Left ventricle myocardium inferior (tissue), 1 donor: ENCODE data around the gene SLC25A51. TPM values are rescaled to one million over a fixed set of nuclear protein-coding genes. Genes with fewer than 3 reads are reported as not detected.

Source experiments
- DNase-seq: peaks from one replicate; pipeline ENCODE4 v3.0.0-alpha.2; 2020
- H3K27ac ChIP-seq: fragments of 200-600 bp; replicated peaks from 2 replicates; pipeline ENCODE4 v1.8.0; 2021
- H3K27me3 ChIP-seq: fragments of 200-600 bp; 2 replicates; pipeline ENCODE4 v1.8.0; 2021; ENCODE audit warnings: low read depth
- H3K36me3 ChIP-seq: fragments of 200-600 bp; 2 replicates; pipeline ENCODE4 v1.8.0; 2021
- H3K4me1 ChIP-seq: fragments of 200-600 bp; 2 replicates; pipeline ENCODE4 v1.8.0; 2021
- H3K4me3 ChIP-seq: fragments of 200-600 bp; 2 replicates; pipeline ENCODE4 v1.8.0; 2021; ENCODE audit warnings: mild to moderate bottlenecking, moderate library complexity
- H3K9me3 ChIP-seq: fragments of 200-600 bp; replicated peaks from 2 replicates; pipeline ENCODE4 v1.8.0; 2021
- CTCF ChIP-seq: fragments of 200-600 bp; IDR thresholded peaks from 2 replicates; pipeline ENCODE4 v1.8.0; 2021; ENCODE audit warnings: antibody characterized with exemption, mild to moderate bottlenecking, borderline replicate concordance
- intact Hi-C: fragments of 100-400 bp; cut with micrococcal nuclease; formaldehyde crosslinking; loops from one replicate; pipeline ENCODE4 v1.11.0; 2022
- long read RNA-seq: library from polyadenylated mRNA; unstranded; transcript quantifications from one replicate; pipeline ENCODE4 v2.0.0, GENCODE V29; 2021
- total RNA-seq: library from RNA; stranded (reverse); fragmentation: NEBNext Ultra II Directional; extraction: Animal tissue kit (Norgen Biotek cat#: 25700); gene quantifications from one replicate; pipeline ENCODE4 v1.2.1, GENCODE V29; 2021
- donor health status: DM: no; HTN: yes; CAD: no; lungs with severe emphysema.

The SLC25A51 gene
- total RNA-seq, result 21.4 TPM
- long read RNA-seq, transcript SLC25A51-203 (4 exons, 1,871 nt), result major isoform, 13 of 24 reads
- long read RNA-seq, partial matches to known transcripts, result 1 of 24 reads
- long read RNA-seq, other reads (novel, unspliced or antisense), result 9 of 24 reads

- H3K36me3 ChIP-seq, result peaks cover 14% of the 10 kb centered on the region
- peak within 1 kb of the TSS; percentile 98 for H3K4me3 ChIP-seq
- DNase-seq, result peak; percentile 94
- H3K9me3 ChIP-seq, result no peaks in the 10 kb centered on the region
- no peaks in the 10 kb centered on the region for H3K27me3 ChIP-seq
- peaks cover 38% of the 10 kb centered on the region for H3K4me1 ChIP-seq
- intact Hi-C loops, result no loop called here
- peak within 1 kb of the TSS; percentile 94 for H3K27ac ChIP-seq
- TF ChIP-seq CTCF, result peak; percentile 90
Observed at GRCh38 chr9:37903647-37904444, at the start of gene SLC25A51. Gene SLC25A51 (minus strand): TSS chr9:37904127. CDS start chr9:37888550, 15,577 bp downstream.

- intact Hi-C loops, result loop anchor here (5.0 kb wide), 1 partner anchor 34 kb away; no protein-coding TSS in a partner anchor
- TF ChIP-seq CTCF, result no peak
- no peaks in the 10 kb centered on the region for H3K9me3 ChIP-seq
- H3K36me3 ChIP-seq, result peaks cover 26% of the 10 kb centered on the region
- H3K27me3 ChIP-seq, result no peaks in the 10 kb centered on the region
- no peak for DNase-seq
- H3K4me1 ChIP-seq, result peaks cover 73% of the 10 kb centered on the region
- H3K27ac ChIP-seq, result peak overlapping the region; percentile 53
- no peak overlapping the region for H3K4me3 ChIP-seq
Observed at GRCh38 chr9:37953206-37953774, 49.4 kb upstream of the SLC25A51 start.

GRCh38 chr9:37952731-37953130, 48.8 kb upstream of the SLC25A51 start:
- H3K27me3 ChIP-seq, result no peaks in the 10 kb centered on the region
- H3K4me1 ChIP-seq, result peaks cover 73% of the 10 kb centered on the region
- no peak for TF ChIP-seq CTCF
- H3K9me3 ChIP-seq, result no peaks in the 10 kb centered on the region
- no peak overlapping the region for H3K4me3 ChIP-seq
- no peak for DNase-seq
- peaks cover 32% of the 10 kb centered on the region for H3K36me3 ChIP-seq
- intact Hi-C loops, result loop anchor here (5.0 kb wide), 1 partner anchor 35 kb away; no protein-coding TSS in a partner anchor
- no peak overlapping the region for H3K27ac ChIP-seq

GRCh38 chr9:37951671-37952449, 47.9 kb upstream of the SLC25A51 start:
- peaks cover 40% of the 10 kb centered on the region for H3K36me3 ChIP-seq
- no peak for TF ChIP-seq CTCF
- H3K27me3 ChIP-seq, result no peaks in the 10 kb centered on the region
- peaks cover 73% of the 10 kb centered on the region for H3K4me1 ChIP-seq
- intact Hi-C loops, result loop anchor here (5.0 kb wide), 1 partner anchor 35 kb away; no protein-coding TSS in a partner anchor
- no peak for DNase-seq
- H3K27ac ChIP-seq, result peak overlapping the region; percentile 19
- no peak overlapping the region for H3K4me3 ChIP-seq
- no peaks in the 10 kb centered on the region for H3K9me3 ChIP-seq

GRCh38 chr9:37950561-37950960, 46.6 kb upstream of the SLC25A51 start:
- H3K4me1 ChIP-seq, result peaks cover 80% of the 10 kb centered on the region
- no peak overlapping the region for H3K4me3 ChIP-seq
- H3K9me3 ChIP-seq, result no peaks in the 10 kb centered on the region
- H3K27ac ChIP-seq, result no peak overlapping the region
- intact Hi-C loops, result loop anchor here (5.0 kb wide), 1 partner anchor 37 kb away; no protein-coding TSS in a partner anchor
- TF ChIP-seq CTCF, result no peak
- DNase-seq, result no peak
- H3K36me3 ChIP-seq, result peaks cover 47% of the 10 kb centered on the region
- H3K27me3 ChIP-seq, result no peaks in the 10 kb centered on the region
